K562 (cell line): ENCODE results near the gene HADHA. TPM values are rescaled to one million over a fixed set of nuclear protein-coding genes. Genes with fewer than 3 reads are reported as not detected.

Experiments
- ATAC-seq: fragments of 200-7000 bp; cut with Tn5 transposase; 3 replicates; pipeline ENCODE4 v1.9.1; 2020; ENCODE audit warnings: moderate library complexity
- BruUV-seq: library from RNA; stranded (reverse); fragments of 400-500 nt; replicated peaks from 2 replicates; lab custom pipeline; 2021; lab: Mats Ljungman, UMichigan
- CTCF ChIA-PET: fragments of 300-600 bp; formaldehyde crosslinking; extraction: SDS; loops from one replicate; lab custom pipeline; 2021; ENCODE audit warnings: low intra/inter-chr PET ratio; lab: Yijun Ruan, JAX
- POLR2A ChIA-PET: fragments of 300-600, 350-650 bp; sonication (Branson Sonifier 250); formaldehyde crosslinking; extraction: SDS; loops from one replicate; lab custom pipeline; 2021; ENCODE audit warnings: antibody characterized with exemption, inconsistent platforms; lab: Yijun Ruan, JAX
- DNase-seq, 4 experiments: peaks; one replicate each; pipeline versions ENCODE4 v3.0.0 to v3.0.0-alpha.2; 2011 to 2018; ENCODE audit warnings: low spot score in 3 of 4, mixed read lengths in 3 of 4; ENCODE audit errors: extremely low read depth in 1 of 4
- FAIRE-seq: peaks from 2 replicates; lab custom pipeline; 2011; peaks lifted over from hg19 to GRCh38; lab: Jason Lieb, UNC
- H2AFZ ChIP-seq: 2 replicates; pipeline ENCODE4 v1.6.0; 2011; ENCODE audit warnings: low read depth, low read length, control low read depth, inconsistent platforms
- H3K27ac ChIP-seq: fragments of 200-600 bp; 3 replicates; pipeline ENCODE4 v1.8.0; 2011; ENCODE audit warnings: low read depth, mild to moderate bottlenecking, control low read depth, inconsistent platforms, low read length, moderate library complexity, mixed read lengths; ENCODE audit errors: extremely low read depth
- H3K27me3 ChIP-seq, 2 experiments: fragments of 300-600 bp in 1 of 2; 2 replicates in 1 of 2; 3 replicates in 1 of 2; pipeline versions ENCODE4 v1.6.0 to v1.8.0; 2011; ENCODE audit warnings: inconsistent platforms in 2 of 2, low read length in 2 of 2, mild to moderate bottlenecking in 1 of 2, mixed read lengths in 1 of 2, moderate library complexity in 1 of 2; ENCODE audit not compliant: control insufficient read depth in 2 of 2, insufficient read depth in 2 of 2
- H3K36me3 ChIP-seq: fragments of 300-600 bp; 3 replicates; pipeline ENCODE4 v1.8.0; 2011; ENCODE audit warnings: mild to moderate bottlenecking, low read length, inconsistent platforms; ENCODE audit not compliant: control insufficient read depth, insufficient read depth
- H3K4me1 ChIP-seq, 2 experiments: fragments of 200-600 bp in 1 of 2; replicated peaks in 1 of 2; 2 replicates in 1 of 2; 3 replicates in 1 of 2; pipeline versions ENCODE4 v1.5.1 to v1.8.0; 2011; ENCODE audit warnings: inconsistent platforms in 2 of 2, low read length in 2 of 2, mild to moderate bottlenecking in 1 of 2, mixed read lengths in 1 of 2, moderate library complexity in 1 of 2; ENCODE audit not compliant: control insufficient read depth in 2 of 2, insufficient read depth in 2 of 2
- H3K4me2 ChIP-seq: 2 replicates; pipeline ENCODE4 v1.6.1; 2011; ENCODE audit warnings: low read length, control low read depth, inconsistent platforms, mixed read lengths; ENCODE audit not compliant: insufficient read depth
- H3K4me3 ChIP-seq: fragments of 200-600 bp; sonication (generic), shearing (Covaris generic); 2 replicates; pipeline ENCODE4 v1.5.1; 2016; ENCODE audit warnings: control low read depth, inconsistent platforms
- H3K79me2 ChIP-seq: fragments of 200-600 bp; 3 replicates; pipeline ENCODE4 v1.8.0; 2011; ENCODE audit warnings: low read length, inconsistent platforms; ENCODE audit not compliant: control insufficient read depth, insufficient read depth
- H3K9ac ChIP-seq, 2 experiments: 2 replicates each; pipeline versions ENCODE4 v1.6.0 to v1.6.1; 2011; ENCODE audit warnings: low read depth in 2 of 2, low read length in 2 of 2, control low read depth in 1 of 2, inconsistent platforms in 1 of 2, mild to moderate bottlenecking in 1 of 2, mixed read lengths in 1 of 2; ENCODE audit not compliant: insufficient read depth in 1 of 2
- H3K9me1 ChIP-seq: one replicate; pipeline ENCODE4 v1.6.0; 2011; ENCODE audit warnings: inconsistent platforms, mild to moderate bottlenecking, low read length, moderate library complexity; ENCODE audit not compliant: control insufficient read depth, insufficient read depth
- H3K9me3 ChIP-seq: replicated peaks from 2 replicates; pipeline ENCODE4 v1.5.1; 2011; ENCODE audit warnings: low read depth, low read length, inconsistent platforms; ENCODE audit not compliant: control insufficient read depth, insufficient read depth
- H4K20me1 ChIP-seq: replicated peaks from 2 replicates; pipeline ENCODE4 v1.6.1; 2011; ENCODE audit warnings: low read length, inconsistent platforms, mixed read lengths; ENCODE audit not compliant: control insufficient read depth, insufficient read depth
- ADNP ChIP-seq: fragments of 200-800 bp; sonication (Bioruptor generic); IDR thresholded peaks from 2 replicates; pipeline ENCODE4 v1.6.1; 2016; ENCODE audit warnings: missing genetic modification characterization, missing compliant biosample characterization
- LEF1 ChIP-seq: fragments of 450-650 bp; IDR thresholded peaks from 2 replicates; pipeline ENCODE4 v1.6.1; 2016; ENCODE audit warnings: mild to moderate bottlenecking
- MCM5 ChIP-seq: fragments of 450-650 bp; IDR thresholded peaks from 2 replicates; pipeline ENCODE4 v1.6.1; 2016; ENCODE audit warnings: low read depth
- NFIX ChIP-seq: fragments of 250-450 bp; sonication (Bioruptor Pico); IDR thresholded peaks from 2 replicates; pipeline ENCODE4 v1.4.0; 2020; ENCODE audit warnings: low read depth, mild to moderate bottlenecking, moderate library complexity
- ZC3H4 ChIP-seq: sonication (generic); formaldehyde crosslinking; IDR thresholded peaks from 2 replicates; pipeline ENCODE4 v1.9.0; 2021; ENCODE audit warnings: missing genetic modification reagents, borderline replicate concordance
- ZNF24 ChIP-seq: fragments of 450-650 bp; IDR thresholded peaks from 2 replicates; pipeline ENCODE4 v1.6.1; 2016
- WGBS: fragments of 100-300 bp; shearing (Covaris generic); methylation state at CpG from one replicate; pipeline ENCODE4 v1.1.6; 2016; ENCODE audit warnings: low coverage, mixed read lengths; ENCODE audit not compliant: insufficient coverage; ENCODE audit errors: missing lambda C conversion rate; 5-methylcytosine and 5-hydroxymethylcytosine counted together
- in situ Hi-C: fragments of 300-500 bp; cut with MboI; formaldehyde crosslinking; loops from 4 replicates; pipeline ENCODE4 v1.15.0; 2018; ENCODE audit warnings: inconsistent platforms, mixed read lengths
- intact Hi-C: fragments of 100-400 bp; cut with micrococcal nuclease; formaldehyde crosslinking; loops from 2 replicates; pipeline ENCODE4 v1.14.2; 2022
- polyA plus RNA-seq, 8 experiments: library from polyadenylated mRNA; depleted of rRNA in 4 of 8; stranded (reverse) in 5 of 8; unstranded in 3 of 8; fragments of >200 nt; fragmentation: Nextera tagmentation in 2 of 8; fragmentation: Illumina TruSeq in 1 of 8; extraction: Ambion mirVana in 2 of 8; extraction: Trizol in 1 of 8; gene quantifications; 2 replicates each; pipeline versions ENCODE4 v1.2.1 to v1.2.3, GENCODE V29; 2011 to 2014; ENCODE audit warnings: inconsistent platforms in 1 of 8, missing spikeins in 1 of 8
- total RNA-seq, 7 experiments: library from RNA; depleted of rRNA in 6 of 7; stranded (reverse); fragments of >200 nt in 6 of 7; fragmentation: Illumina TruSeq in 2 of 7; extraction: Trizol in 2 of 7; gene quantifications; 2 replicates each; pipeline versions ENCODE4 v1.2.1 to v1.2.3, GENCODE V29; 2011 to 2021; ENCODE audit warnings: low replicate concordance in 1 of 7

Gene HADHA
- total and polyA plus RNA-seq, 9 of the 15 experiments (the other 6 are each of a cell fraction or from before 2014, with no cell fraction given), result 145 to 326 (median 202) TPM

GRCh38 chr2:26169681-26170414 lies 74.6 kb downstream of the HADHA start:
- no peak overlapping the region for H3K4me2 ChIP-seq
- H3K36me3 ChIP-seq, result no peaks in the 10 kb centered on the region
- BruUV-seq, result no TSS peak
- DNase-seq (no peak), FAIRE-seq (no peak), ATAC-seq (no peak)
- 28% methylated on average over 14 of the region's 14 CpGs for WGBS
- TF ChIP-seq MCM5 (no peak), ZC3H4 (CRISPR knock-in tag) (no peak), NFIX (CRISPR knock-in tag) (no peak), LEF1 (no peak), ADNP (tag) (no peak), ZNF24 (no peak)
- no peak overlapping the region for H3K4me3 ChIP-seq
- H3K27ac ChIP-seq, result no peak overlapping the region
- ChIA-PET CTCF (no interaction called here), POLR2A (no interaction called here)
- no peaks in the 10 kb centered on the region for H4K20me1 ChIP-seq
- no peaks in the 10 kb centered on the region for H3K79me2 ChIP-seq
- H3K9ac ChIP-seq, result no peak overlapping the region; a peak in 1 of 4 replicates
- intact Hi-C loops (loop anchor here (5.0 kb wide), 1 partner anchor 297 kb away; no protein-coding TSS in a partner anchor), in situ Hi-C loops (no loop called here)
- H3K9me1 ChIP-seq, result no peaks in the 10 kb centered on the region
- H3K4me1 ChIP-seq, result peaks cover 0 to 32% of the 10 kb centered on the region in 2 experiments; a peak in 2 of 5 replicates
- no peaks in the 10 kb centered on the region for H3K9me3 ChIP-seq
- H3K27me3 ChIP-seq, result no peaks in the 10 kb centered on the region; a peak in 1 of 5 replicates
- no peak overlapping the region for H2AFZ ChIP-seq
